CD14-positive monocyte (primary cell): ENCODE data around the gene TRAPPC10. TPM values are rescaled to one million over a fixed set of nuclear protein-coding genes. Genes with fewer than 3 reads are reported as not detected.

Experiments
- DNase-seq, 3 donors: peaks; one replicate each; pipeline ENCODE4 v3.0.0-alpha.2; 2011 to 2022
- H2AFZ ChIP-seq: 2 replicates; pipeline ENCODE4 v1.6.0; 2012; ENCODE audit warnings: mild to moderate bottlenecking, low read depth, low read length, inconsistent platforms; ENCODE audit not compliant: insufficient read depth, poor library complexity, severe bottlenecking
- H3K27ac ChIP-seq, 2 donors: 1 replicate in 1 of 2; 2 replicates in 1 of 2; pipeline ENCODE4 v1.5.1; 2012 to 2013; ENCODE audit warnings: low read length in 2 of 2, control low read depth in 1 of 2, inconsistent platforms in 1 of 2, low read depth in 1 of 2, mild to moderate bottlenecking in 1 of 2
- H3K27me3 ChIP-seq, 2 donors: one replicate each; pipeline versions ENCODE4 v1.6.0 to v1.6.1; 2011 to 2013; ENCODE audit warnings: low read length in 2 of 2; ENCODE audit not compliant: control insufficient read depth in 2 of 2, insufficient read depth in 2 of 2
- H3K36me3 ChIP-seq, 2 donors: replicated peaks in 1 of 2; 1 replicate in 1 of 2; 2 replicates in 1 of 2; pipeline versions ENCODE4 v1.5.1 to v1.6.1; 2012 to 2013; ENCODE audit warnings: low read length in 2 of 2, control low read depth in 1 of 2, inconsistent platforms in 1 of 2, mild to moderate bottlenecking in 1 of 2; ENCODE audit not compliant: insufficient read depth in 2 of 2, control insufficient read depth in 1 of 2
- H3K4me1 ChIP-seq, 2 donors: 1 replicate in 1 of 2; 2 replicates in 1 of 2; pipeline versions ENCODE4 v1.5.1 to v1.6.1; 2012 to 2013; ENCODE audit warnings: low read length in 2 of 2, control low read depth in 1 of 2, inconsistent platforms in 1 of 2, mild to moderate bottlenecking in 1 of 2, moderate library complexity in 1 of 2; ENCODE audit not compliant: insufficient read depth in 2 of 2, control insufficient read depth in 1 of 2
- H3K4me2 ChIP-seq: replicated peaks from 2 replicates; pipeline ENCODE3; 2012; ENCODE audit warnings: low read length, moderate library complexity, mild to moderate bottlenecking; ENCODE audit not compliant: poor library complexity, severe bottlenecking; ENCODE audit errors: extremely low read depth
- H3K4me3 ChIP-seq, 3 experiments: fragments of 200-600 bp in 1 of 3; sonication (generic) in 1 of 3; replicated peaks in 1 of 3; 1 replicate in 2 of 3; 2 replicates in 1 of 3; pipeline ENCODE4 v1.5.1; 2011 to 2013; ENCODE audit warnings: low read length in 3 of 3, mild to moderate bottlenecking in 3 of 3, control low read depth in 2 of 3, low read depth in 2 of 3, inconsistent platforms in 1 of 3, moderate library complexity in 1 of 3
- H3K79me2 ChIP-seq: 2 replicates; pipeline ENCODE4 v1.6.0; 2012; ENCODE audit warnings: mild to moderate bottlenecking, control low read depth, inconsistent platforms, low read length, moderate library complexity; ENCODE audit not compliant: insufficient read depth
- H3K9ac ChIP-seq: 2 replicates; pipeline ENCODE4 v1.6.0; 2017; ENCODE audit warnings: low read length, mild to moderate bottlenecking; ENCODE audit not compliant: insufficient read depth, poor library complexity, severe bottlenecking
- H3K9me3 ChIP-seq, 2 donors: replicated peaks in 1 of 2; 1 replicate in 1 of 2; 2 replicates in 1 of 2; pipeline versions ENCODE4 v1.5.1 to v1.6.1; 2012 to 2013; ENCODE audit warnings: low read length in 2 of 2, control low read depth in 1 of 2; ENCODE audit not compliant: control insufficient read depth in 1 of 2, insufficient read depth in 1 of 2
- H4K20me1 ChIP-seq: 2 replicates; pipeline ENCODE4 v1.6.0; 2012; ENCODE audit warnings: mild to moderate bottlenecking, low read length, control low read depth, moderate library complexity; ENCODE audit not compliant: insufficient read depth
- H3K27ac Mint-ChIP-seq, 7 donors: one replicate each; pipeline ENCODE4 v1.8.0; 2020; ENCODE audit warnings: mild to moderate bottlenecking in 7 of 7, mixed read lengths in 7 of 7, moderate library complexity in 6 of 7, inconsistent platforms in 2 of 7
- H3K27me3 Mint-ChIP-seq, 3 donors: one replicate each; pipeline ENCODE4 v1.8.0; 2021 to 2022; ENCODE audit warnings: low read depth in 3 of 3, mild to moderate bottlenecking in 3 of 3, mixed read lengths in 3 of 3, moderate library complexity in 3 of 3, inconsistent platforms in 1 of 3
- H3K36me3 Mint-ChIP-seq, 2 donors: one replicate each; pipeline ENCODE4 v1.8.0; 2020; ENCODE audit warnings: mixed read lengths in 2 of 2, inconsistent platforms in 1 of 2, mild to moderate bottlenecking in 1 of 2
- H3K4me1 Mint-ChIP-seq: one replicate; pipeline ENCODE4 v1.8.0; 2020; ENCODE audit warnings: mild to moderate bottlenecking, mixed read lengths
- H3K4me3 Mint-ChIP-seq, 2 donors: one replicate each; pipeline ENCODE4 v1.8.0; 2020; ENCODE audit warnings: mild to moderate bottlenecking in 2 of 2, mixed read lengths in 2 of 2, moderate library complexity in 1 of 2
- H3K9me3 Mint-ChIP-seq, 7 donors: one replicate each; pipeline ENCODE4 v1.8.0; 2020 to 2022; ENCODE audit warnings: mixed read lengths in 7 of 7, mild to moderate bottlenecking in 6 of 7, moderate library complexity in 6 of 7, inconsistent platforms in 2 of 7
- WGBS: methylation state at CpG from one replicate; pipeline ENCODE4 v1.1.5; 2013; ENCODE audit warnings: missing lambda C conversion rate; ENCODE audit not compliant: insufficient coverage; 5-methylcytosine and 5-hydroxymethylcytosine counted together
- intact Hi-C, 2 donors: fragments of 100-400 bp; cut with micrococcal nuclease; formaldehyde crosslinking; loops; one replicate each; pipeline versions ENCODE4 v1.15.0 to v1.15.1; 2023
- polyA plus RNA-seq, 3 donors: library from polyadenylated mRNA; depleted of rRNA in 1 of 3; unstranded in 2 of 3; stranded (reverse) in 1 of 3; fragments of 300-500 nt in 2 of 3; fragments of >200 nt in 1 of 3; fragmentation: Illumina TruSeq in 2 of 3; gene quantifications; 1 replicate in 2 of 3; 2 replicates in 1 of 3; pipeline ENCODE4 v1.2.3, GENCODE V29; 2012 to 2021
- TF ChIP-seq, protein P1 (sequence below): fragments of 200-600 bp; IDR thresholded peaks from one replicate; pipeline ENCODE4 v1.8.0; 2022; ENCODE audit warnings: antibody characterized with exemption, mild to moderate bottlenecking

TRAPPC10 gene
- polyA plus RNA-seq, 3 donors: 5.9 to 40.6 (median 8.6) TPM

DNA sequence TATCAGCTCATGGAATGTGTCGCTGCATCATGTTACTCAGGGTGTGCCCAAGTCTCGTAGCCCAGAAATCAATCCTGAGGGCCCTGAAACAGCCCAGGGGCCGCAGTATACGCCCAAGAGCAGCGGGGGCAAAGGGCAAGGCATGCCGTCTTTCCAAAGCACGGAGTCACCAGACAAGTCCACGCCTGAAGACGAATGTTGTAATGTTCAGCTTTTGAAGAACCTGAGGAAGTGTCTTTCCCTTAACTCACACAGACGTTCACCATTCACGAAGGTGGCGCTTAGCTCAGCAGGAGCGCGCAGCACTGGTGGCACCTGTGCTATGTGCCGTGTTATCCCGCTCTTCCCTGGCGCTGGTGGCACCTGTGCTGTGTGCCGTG, 76.3 kb downstream of the TRAPPC10 start:
- TF ChIP-seq, protein P1, sequence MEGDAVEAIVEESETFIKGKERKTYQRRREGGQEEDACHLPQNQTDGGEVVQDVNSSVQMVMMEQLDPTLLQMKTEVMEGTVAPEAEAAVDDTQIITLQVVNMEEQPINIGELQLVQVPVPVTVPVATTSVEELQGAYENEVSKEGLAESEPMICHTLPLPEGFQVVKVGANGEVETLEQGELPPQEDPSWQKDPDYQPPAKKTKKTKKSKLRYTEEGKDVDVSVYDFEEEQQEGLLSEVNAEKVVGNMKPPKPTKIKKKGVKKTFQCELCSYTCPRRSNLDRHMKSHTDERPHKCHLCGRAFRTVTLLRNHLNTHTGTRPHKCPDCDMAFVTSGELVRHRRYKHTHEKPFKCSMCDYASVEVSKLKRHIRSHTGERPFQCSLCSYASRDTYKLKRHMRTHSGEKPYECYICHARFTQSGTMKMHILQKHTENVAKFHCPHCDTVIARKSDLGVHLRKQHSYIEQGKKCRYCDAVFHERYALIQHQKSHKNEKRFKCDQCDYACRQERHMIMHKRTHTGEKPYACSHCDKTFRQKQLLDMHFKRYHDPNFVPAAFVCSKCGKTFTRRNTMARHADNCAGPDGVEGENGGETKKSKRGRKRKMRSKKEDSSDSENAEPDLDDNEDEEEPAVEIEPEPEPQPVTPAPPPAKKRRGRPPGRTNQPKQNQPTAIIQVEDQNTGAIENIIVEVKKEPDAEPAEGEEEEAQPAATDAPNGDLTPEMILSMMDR: no peak
- H3K4me2 ChIP-seq: no peak overlapping the region
- H3K36me3 Mint-ChIP-seq: peaks cover 80 to 98% of the 10 kb centered on the region in 2 donors

DNA sequence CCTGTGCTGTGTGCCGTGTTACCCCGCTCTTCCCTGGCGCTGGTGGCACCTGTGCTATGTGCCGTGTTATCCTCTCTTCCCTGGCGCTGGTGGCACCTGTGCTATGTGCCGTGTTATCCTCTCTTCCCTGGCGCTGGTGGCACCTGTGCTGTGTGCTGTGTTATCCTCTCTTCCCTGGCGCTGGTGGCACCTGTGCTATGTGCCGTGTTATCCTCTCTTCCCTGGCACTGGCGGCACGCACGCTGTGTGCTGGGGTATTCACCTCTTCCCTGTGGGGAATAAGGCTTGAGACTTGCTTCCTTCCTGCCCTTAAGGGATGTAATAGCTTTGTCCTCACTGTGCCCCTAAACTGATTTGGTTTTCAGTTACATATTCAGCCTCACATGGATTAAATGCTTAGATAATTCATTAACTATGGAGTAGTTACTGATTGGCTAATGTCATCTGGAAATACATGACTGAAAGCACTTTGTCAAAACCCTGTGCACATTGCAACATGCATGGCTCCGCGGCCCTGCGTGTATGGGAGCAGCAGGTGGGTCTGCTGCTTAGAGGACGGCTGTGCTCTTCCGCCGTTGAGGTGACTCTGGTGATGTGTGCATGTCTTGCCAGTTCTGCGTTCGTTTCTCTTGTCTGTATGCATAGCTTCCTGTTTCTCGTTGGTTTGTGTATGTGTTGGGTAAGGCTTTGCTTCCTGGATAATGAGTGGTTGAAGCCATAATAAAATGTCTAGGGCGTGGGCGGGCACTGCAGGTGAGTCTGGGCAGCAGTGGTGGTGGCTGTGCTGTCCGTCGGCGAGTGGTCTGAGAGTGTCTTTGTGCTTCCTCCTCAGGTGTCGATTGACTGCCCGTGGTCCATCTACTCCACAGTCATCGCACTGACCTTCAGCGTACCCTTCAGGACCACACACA, 77.1 kb downstream of the TRAPPC10 start:
- H3K79me2 ChIP-seq: peaks cover 3% of the 10 kb centered on the region
- H3K27me3 ChIP-seq: no peaks in the 10 kb centered on the region
- peak overlapping the region; percentile 9 to 78 (median 43) for H3K27ac Mint-ChIP-seq
- TF ChIP-seq, protein P1: no peak
- H3K4me1 Mint-ChIP-seq: peaks cover 31% of the 10 kb centered on the region
- peak overlapping the region in 1 of 2 donors; percentile 45 for H3K4me3 Mint-ChIP-seq
- H3K9ac ChIP-seq: no peak overlapping the region
- H3K4me3 ChIP-seq: no peak overlapping the region
- no peak overlapping the region for H3K4me2 ChIP-seq
- no peaks in the 10 kb centered on the region for H3K9me3 ChIP-seq
- 45% methylated on average over 26 of the region's 30 CpGs for WGBS
- peaks cover 25 to 29% of the 10 kb centered on the region in 2 donors for H3K4me1 ChIP-seq
- no peak overlapping the region for H2AFZ ChIP-seq
- peaks cover 0 to 2% (median 2%) of the 10 kb centered on the region in 3 donors for H3K27me3 Mint-ChIP-seq
- intact Hi-C loops: no loop called here
- H3K36me3 Mint-ChIP-seq: peaks cover 79 to 98% of the 10 kb centered on the region in 2 donors
- peak; percentile 24 to 44 (median 24) for DNase-seq
- H3K36me3 ChIP-seq: peaks cover 71 to 90% of the 10 kb centered on the region in 2 donors
- H3K27ac ChIP-seq: peak overlapping the region; percentile 0 to 60
- H3K9me3 Mint-ChIP-seq: no peaks in the 10 kb centered on the region
- peaks cover 60% of the 10 kb centered on the region for H4K20me1 ChIP-seq

More for the DNA sequence above, 76.3 kb downstream of the TRAPPC10 start:
- Histone ChIP-seq H3K36me3 (peaks cover 71 to 90% of the 10 kb centered on the region in 2 donors), H3K9me3 (no peaks in the 10 kb centered on the region), H3K4me3 (no peak overlapping the region), H3K27me3 (no peaks in the 10 kb centered on the region), H3K79me2 (peaks cover 3% of the 10 kb centered on the region), H3K4me1 (peaks cover 25 to 29% of the 10 kb centered on the region in 2 donors), H4K20me1 (peaks cover 60% of the 10 kb centered on the region), H3K27ac (peak overlapping the region in 1 of 2 donors; percentile 3), H3K9ac (no peak overlapping the region), H2AFZ (no peak overlapping the region)
- intact Hi-C loops: no loop called here
- WGBS: 83% methylated on average over 18 of the region's 18 CpGs
- Mint-ChIP-seq H3K27ac (peak overlapping the region in 4 of 7 donors; percentile 18 to 81 (median 56)), H3K4me3 (no peak overlapping the region), H3K9me3 (no peaks in the 10 kb centered on the region), H3K27me3 (peaks cover 0 to 2% (median 0%) of the 10 kb centered on the region in 3 donors), H3K4me1 (peaks cover 31% of the 10 kb centered on the region)
- DNase-seq: no peak
